Measurements from ENCODE around the gene GYG2.
"Not testable (repeated sequence)": the region's sequence is repeated elsewhere in the genome, so short reads cannot be mapped to it uniquely, and the experiment has no call there.

The GYG2 gene

GRCh38 chrX:2828344-2828958, at the start of gene GYG2:
Gene GYG2 (plus strand): TSS chrX:2828930. CDS start chrX:2830189, 1,259 bp downstream.
- DNase-seq: no peak

- not testable (repeated sequence) for DNase-seq
Measured at GRCh38 chrX:2780472-2781225, 48.1 kb upstream of the GYG2 start.

GRCh38 chrX:2781226-2781571, 47.5 kb upstream of the GYG2 start:
- no peak for DNase-seq

GRCh38 chrX:2781698-2782097, 47.0 kb upstream of the GYG2 start:
- DNase-seq: no peak

- DNase-seq: no peak
Measured at GRCh38 chrX:2782171-2782570, 46.6 kb upstream of the GYG2 start.

- DNase-seq: no peak
Measured at GRCh38 chrX:2782778-2783177, 46.0 kb upstream of the GYG2 start.

- no peak for DNase-seq
Measured at GRCh38 chrX:2784026-2784425, 44.7 kb upstream of the GYG2 start.

GRCh38 chrX:2785538-2785937, 43.2 kb upstream of the GYG2 start:
- DNase-seq: no peak

- no peak for DNase-seq
Measured at GRCh38 chrX:2788980-2789379, 39.8 kb upstream of the GYG2 start.

- no peak for DNase-seq
Measured at GRCh38 chrX:2789569-2789968, 39.2 kb upstream of the GYG2 start.

GRCh38 chrX:2793752-2794151, 35.0 kb upstream of the GYG2 start:
- DNase-seq: no peak

- no peak for DNase-seq
Measured at GRCh38 chrX:2794336-2794735, 34.4 kb upstream of the GYG2 start.

GRCh38 chrX:2796808-2797207, 31.9 kb upstream of the GYG2 start:
- not testable (repeated sequence) for DNase-seq

GRCh38 chrX:2799369-2799768, 29.4 kb upstream of the GYG2 start:
- DNase-seq: no peak

- DNase-seq: not testable (repeated sequence)
Measured at GRCh38 chrX:2799980-2800379, 28.8 kb upstream of the GYG2 start.

GRCh38 chrX:2801223-2801622, 27.5 kb upstream of the GYG2 start:
- no peak for DNase-seq

- DNase-seq: not testable (repeated sequence)
Measured at GRCh38 chrX:2802376-2803090, 26.2 kb upstream of the GYG2 start.

GRCh38 chrX:2803486-2803885, 25.2 kb upstream of the GYG2 start:
- not testable (repeated sequence) for DNase-seq

- not testable (repeated sequence) for DNase-seq
Measured at GRCh38 chrX:2804106-2804843, 24.5 kb upstream of the GYG2 start.

GRCh38 chrX:2804858-2805257, 23.9 kb upstream of the GYG2 start:
- not testable (repeated sequence) for DNase-seq

GRCh38 chrX:2811271-2811670, 17.5 kb upstream of the GYG2 start:
- no peak for DNase-seq

- not testable (repeated sequence) for DNase-seq
Measured at GRCh38 chrX:2812161-2812907, 16.4 kb upstream of the GYG2 start.

GRCh38 chrX:2817036-2817435, 11.7 kb upstream of the GYG2 start:
- DNase-seq: no peak

Measured in NCI-H2227 treated with DMSO at 0.1 percent for 48 hours (cell line).